ENCODE results near the gene CALML6.

The CALML6 gene

DNA sequence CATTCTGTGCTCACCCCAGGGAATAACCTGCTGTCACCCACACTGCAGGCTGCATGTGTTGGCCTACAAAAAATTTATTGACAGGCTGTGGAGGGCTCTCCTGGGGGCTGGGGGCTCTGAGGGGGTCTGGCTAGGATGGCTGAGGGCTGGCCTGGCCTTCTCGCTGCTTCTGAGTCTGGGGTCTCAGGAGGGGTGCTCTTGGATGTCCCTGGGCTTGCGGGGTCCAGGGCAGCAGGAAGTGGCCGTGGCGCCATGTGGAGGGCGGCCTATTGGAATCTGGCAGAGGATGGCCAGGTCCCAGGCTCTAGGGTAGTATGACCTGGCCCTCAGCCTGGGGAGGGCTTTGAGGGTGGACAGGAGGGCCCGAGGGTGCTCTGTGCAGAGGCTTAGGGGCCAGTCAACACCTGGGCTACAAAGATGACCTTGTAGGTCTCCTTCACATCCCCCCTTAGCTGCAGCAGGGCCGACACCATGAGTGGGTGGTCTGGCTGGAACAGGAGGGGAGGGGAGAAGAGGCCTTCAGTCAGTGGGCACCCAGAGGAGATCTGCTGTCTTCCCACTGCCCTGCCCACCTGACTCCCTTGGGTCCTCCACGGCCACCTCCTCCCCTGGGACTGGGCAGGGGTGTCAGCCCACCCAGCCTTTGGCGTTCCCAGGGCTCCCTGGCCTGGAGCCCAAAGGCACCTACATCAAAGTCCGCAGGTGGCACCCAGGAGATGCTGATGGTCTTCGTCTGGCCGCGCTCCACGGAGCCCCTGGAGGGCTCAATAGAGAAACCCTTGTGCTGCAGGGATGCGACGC is 7.0 kb downstream of the CALML6 start:
- DNase-seq (ENCODE audit: low spot score), result no peak
- H3K4me1 Mint-ChIP-seq (ENCODE audit: low read depth), result peaks cover 3% of the 10 kb centered on the region
- no peak overlapping the region for H3K27ac Mint-ChIP-seq
- H3K9me3 Mint-ChIP-seq, result no peaks in the 10 kb centered on the region
- peaks cover 4% of the 10 kb centered on the region for H3K27me3 Mint-ChIP-seq (ENCODE audit: low read depth)
- H3K4me3 Mint-ChIP-seq, result no peak overlapping the region
- no peaks in the 10 kb centered on the region for H3K36me3 Mint-ChIP-seq (ENCODE audit: low read depth)

GRCh38 chr1:1922702-1922955 is 7.6 kb downstream of the CALML6 start:
- no peak for DNase-seq (ENCODE audit: low spot score)
- Mint-ChIP-seq H3K9me3 (no peaks in the 10 kb centered on the region), H3K4me3 (no peak overlapping the region), H3K27me3 (ENCODE audit: low read depth) (peaks cover 2% of the 10 kb centered on the region), H3K27ac (no peak overlapping the region), H3K36me3 (ENCODE audit: low read depth) (no peaks in the 10 kb centered on the region), H3K4me1 (ENCODE audit: low read depth) (peaks cover 3% of the 10 kb centered on the region)

GRCh38 chr1:1922956-1923833 is 8.1 kb downstream of the CALML6 start:
- Mint-ChIP-seq H3K4me3 (no peak overlapping the region), H3K9me3 (no peaks in the 10 kb centered on the region), H3K4me1 (ENCODE audit: low read depth) (peaks cover 3% of the 10 kb centered on the region), H3K27ac (no peak overlapping the region), H3K27me3 (ENCODE audit: low read depth) (no peaks in the 10 kb centered on the region), H3K36me3 (ENCODE audit: low read depth) (no peaks in the 10 kb centered on the region)
- DNase-seq (ENCODE audit: low spot score), result no peak

GRCh38 chr1:1924386-1924785 is 9.3 kb downstream of the CALML6 start:
- no peak overlapping the region for H3K27ac Mint-ChIP-seq
- no peaks in the 10 kb centered on the region for H3K9me3 Mint-ChIP-seq
- H3K36me3 Mint-ChIP-seq (ENCODE audit: low read depth), result no peaks in the 10 kb centered on the region
- H3K4me1 Mint-ChIP-seq (ENCODE audit: low read depth), result peaks cover 2% of the 10 kb centered on the region
- DNase-seq (ENCODE audit: low spot score), result no peak
- no peak overlapping the region for H3K4me3 Mint-ChIP-seq
- H3K27me3 Mint-ChIP-seq (ENCODE audit: low read depth), result no peaks in the 10 kb centered on the region

DNA sequence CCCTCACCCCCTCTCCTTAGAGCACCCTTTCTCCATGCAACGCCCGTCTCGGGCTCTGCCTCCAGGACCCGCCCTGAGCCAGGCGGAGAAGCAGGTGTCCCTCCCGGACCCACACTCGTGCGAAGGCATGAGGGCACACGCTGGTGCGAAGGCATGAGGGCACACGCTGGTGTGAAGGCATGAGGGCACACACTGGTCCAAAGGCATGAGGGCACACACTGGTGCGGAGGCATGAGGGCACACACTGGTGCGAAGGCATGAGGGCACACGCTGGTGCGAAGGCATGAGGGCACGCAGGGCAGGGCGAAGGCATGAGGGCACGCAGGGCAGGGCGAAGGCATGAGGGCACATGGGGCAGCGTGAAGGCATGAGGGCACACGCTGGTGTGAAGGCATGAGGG is 9.8 kb downstream of the CALML6 start:
- Mint-ChIP-seq H3K4me3 (no peak overlapping the region), H3K27me3 (ENCODE audit: low read depth) (no peaks in the 10 kb centered on the region), H3K36me3 (ENCODE audit: low read depth) (no peaks in the 10 kb centered on the region), H3K4me1 (ENCODE audit: low read depth) (no peaks in the 10 kb centered on the region), H3K27ac (no peak overlapping the region), H3K9me3 (no peaks in the 10 kb centered on the region)
- no peak for DNase-seq (ENCODE audit: low spot score)

- H3K4me3 Mint-ChIP-seq, result no peak overlapping the region
- H3K27me3 Mint-ChIP-seq (ENCODE audit: low read depth), result no peaks in the 10 kb centered on the region
- no peak for DNase-seq (ENCODE audit: low spot score)
- no peaks in the 10 kb centered on the region for H3K4me1 Mint-ChIP-seq (ENCODE audit: low read depth)
- no peak overlapping the region for H3K27ac Mint-ChIP-seq
- H3K36me3 Mint-ChIP-seq (ENCODE audit: low read depth), result no peaks in the 10 kb centered on the region
- H3K9me3 Mint-ChIP-seq, result no peaks in the 10 kb centered on the region
These were observed 10.6 kb downstream of the CALML6 start for GRCh38 chr1:1925437-1926345.

DNA sequence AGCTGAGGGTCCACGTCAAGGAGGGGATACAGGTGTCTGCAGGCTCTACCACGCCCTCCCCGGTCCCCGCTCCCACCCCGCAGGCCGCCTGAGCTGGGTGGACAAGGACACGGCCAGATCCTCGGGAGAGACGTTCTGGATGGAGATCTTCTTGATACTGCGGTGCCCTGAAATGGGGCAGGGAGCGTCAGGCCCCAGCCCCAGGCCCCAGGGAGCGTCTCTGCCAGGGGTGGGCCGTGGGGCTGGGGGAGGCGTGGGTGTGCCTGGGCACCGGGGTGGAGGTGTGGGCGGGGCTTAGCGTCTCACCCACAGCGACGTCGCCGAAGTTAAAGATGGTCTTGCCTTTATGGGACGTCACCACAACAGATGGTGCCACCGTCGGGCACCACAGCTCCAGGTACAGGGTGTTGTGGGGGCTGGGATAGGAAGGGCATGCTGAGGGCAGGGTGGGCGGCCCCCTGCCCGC is 11.3 kb downstream of the CALML6 start:
- no peaks in the 10 kb centered on the region for H3K36me3 Mint-ChIP-seq (ENCODE audit: low read depth)
- no peaks in the 10 kb centered on the region for H3K9me3 Mint-ChIP-seq
- no peak overlapping the region for H3K27ac Mint-ChIP-seq
- DNase-seq (ENCODE audit: low spot score), result no peak
- no peaks in the 10 kb centered on the region for H3K27me3 Mint-ChIP-seq (ENCODE audit: low read depth)
- no peak overlapping the region for H3K4me3 Mint-ChIP-seq
- H3K4me1 Mint-ChIP-seq (ENCODE audit: low read depth), result no peaks in the 10 kb centered on the region

DNA sequence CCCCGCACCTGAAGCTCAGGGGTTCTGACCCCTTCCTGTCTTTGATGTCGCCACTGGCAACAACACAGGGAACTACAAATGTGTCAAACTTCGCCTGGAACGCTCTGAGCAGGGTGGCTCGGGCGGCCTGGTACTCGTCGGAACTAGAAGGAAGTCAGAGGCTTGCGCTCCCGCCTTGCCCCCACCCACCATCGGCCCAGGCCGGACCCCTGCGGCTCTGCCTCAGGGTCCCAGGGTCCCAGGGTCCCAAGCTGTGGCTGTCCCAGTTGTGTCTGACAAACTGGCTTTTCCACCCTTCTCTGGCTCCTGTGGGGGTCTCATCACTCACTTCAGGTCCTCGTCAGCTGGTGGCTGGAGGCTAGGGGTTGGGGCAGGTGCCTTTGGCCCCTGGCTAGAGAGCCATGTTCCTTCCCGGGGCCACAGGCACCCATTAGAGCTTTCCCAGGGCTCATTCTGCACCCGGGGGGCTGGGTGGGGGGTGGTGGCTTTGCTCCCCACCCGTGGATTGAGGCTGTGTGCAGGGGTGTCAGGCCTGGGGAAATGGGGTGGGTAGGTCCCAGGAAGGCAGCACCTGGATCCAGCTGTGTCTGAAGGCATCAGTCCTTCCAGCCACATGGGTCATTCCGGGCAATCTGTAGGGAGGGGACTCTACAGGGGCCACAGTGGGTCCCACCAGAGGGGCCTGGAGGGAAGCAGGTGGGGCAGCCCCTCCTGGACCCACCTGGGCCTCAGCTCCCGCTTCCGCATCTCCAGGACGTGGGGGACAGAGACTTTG is 12.0 kb downstream of the CALML6 start:
- H3K27me3 Mint-ChIP-seq (ENCODE audit: low read depth), result no peaks in the 10 kb centered on the region
- H3K4me3 Mint-ChIP-seq, result no peak overlapping the region
- no peaks in the 10 kb centered on the region for H3K36me3 Mint-ChIP-seq (ENCODE audit: low read depth)
- no peaks in the 10 kb centered on the region for H3K9me3 Mint-ChIP-seq
- H3K4me1 Mint-ChIP-seq (ENCODE audit: low read depth), result no peaks in the 10 kb centered on the region
- H3K27ac Mint-ChIP-seq, result no peak overlapping the region
- DNase-seq (ENCODE audit: low spot score), result no peak

- Mint-ChIP-seq H3K4me3 (no peak overlapping the region), H3K36me3 (ENCODE audit: low read depth) (no peaks in the 10 kb centered on the region), H3K27me3 (ENCODE audit: low read depth) (no peaks in the 10 kb centered on the region), H3K9me3 (no peaks in the 10 kb centered on the region), H3K27ac (no peak overlapping the region), H3K4me1 (ENCODE audit: low read depth) (no peaks in the 10 kb centered on the region)
- no peak for DNase-seq (ENCODE audit: low spot score)
These were observed 12.7 kb downstream of the CALML6 start for GRCh38 chr1:1927751-1928150.

- no peaks in the 10 kb centered on the region for H3K36me3 Mint-ChIP-seq (ENCODE audit: low read depth)
- no peaks in the 10 kb centered on the region for H3K27me3 Mint-ChIP-seq (ENCODE audit: low read depth)
- no peak for DNase-seq (ENCODE audit: low spot score)
- H3K4me1 Mint-ChIP-seq (ENCODE audit: low read depth), result no peaks in the 10 kb centered on the region
- H3K9me3 Mint-ChIP-seq, result peaks cover 2% of the 10 kb centered on the region
- no peak overlapping the region for H3K27ac Mint-ChIP-seq
- H3K4me3 Mint-ChIP-seq, result no peak overlapping the region
These were observed 13.4 kb downstream of the CALML6 start for GRCh38 chr1:1928231-1929101.

- Mint-ChIP-seq H3K27ac (no peak overlapping the region), H3K27me3 (ENCODE audit: low read depth) (no peaks in the 10 kb centered on the region), H3K4me3 (no peak overlapping the region), H3K9me3 (peaks cover 9% of the 10 kb centered on the region), H3K36me3 (ENCODE audit: low read depth) (peaks cover 2% of the 10 kb centered on the region), H3K4me1 (ENCODE audit: low read depth) (no peaks in the 10 kb centered on the region)
- no peak for DNase-seq (ENCODE audit: low spot score)
These were observed 14.1 kb downstream of the CALML6 start for GRCh38 chr1:1929102-1929638.

DNA sequence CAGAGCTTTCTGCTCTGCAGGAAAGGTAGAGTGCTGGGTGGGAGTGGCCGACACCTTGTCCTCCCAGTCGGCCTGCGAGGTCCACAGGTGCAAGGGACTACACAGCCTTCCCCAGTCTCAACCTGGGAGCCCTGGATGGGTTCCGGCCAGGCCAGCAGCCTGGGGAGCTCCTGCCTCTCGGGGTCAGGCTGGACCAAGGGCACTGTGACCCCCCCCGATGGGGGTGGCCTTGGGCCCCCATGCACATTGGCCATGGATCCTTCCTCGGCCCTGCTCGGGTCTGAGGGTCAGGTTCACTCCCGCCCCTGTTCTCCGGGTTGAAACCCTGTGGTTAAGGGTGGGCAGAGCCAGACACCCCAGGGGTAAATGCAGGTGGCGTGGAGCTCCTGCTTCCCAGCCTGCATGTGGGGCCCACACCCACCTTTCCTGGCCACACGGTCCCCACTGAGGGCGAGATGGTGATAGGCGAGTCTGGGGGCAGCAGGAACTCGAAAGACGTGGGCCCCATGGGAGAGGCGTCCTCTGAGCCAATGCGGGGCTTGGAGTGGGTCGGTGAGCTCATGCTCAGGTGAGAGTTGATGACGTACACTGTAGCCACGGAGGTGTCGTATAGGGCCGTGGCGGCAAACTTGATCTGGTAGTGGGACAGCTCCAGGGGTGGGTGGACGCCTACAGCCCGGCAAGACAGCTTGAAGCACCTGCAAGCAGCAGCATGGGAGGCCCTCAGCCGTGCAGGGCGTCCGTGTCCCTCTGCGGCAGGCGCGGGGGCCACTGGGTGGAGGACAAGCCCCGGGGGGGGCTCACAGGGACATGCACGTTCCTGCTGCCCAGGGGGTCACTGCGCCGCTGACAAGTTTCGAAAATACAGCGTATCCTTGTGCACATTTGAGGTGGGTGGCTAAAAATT is 14.8 kb downstream of the CALML6 start:
- Mint-ChIP-seq H3K27ac (no peak overlapping the region), H3K27me3 (ENCODE audit: low read depth) (no peaks in the 10 kb centered on the region)

More for the DNA sequence above, 14.8 kb downstream of the CALML6 start:
- H3K4me3 Mint-ChIP-seq, result no peak overlapping the region
- H3K9me3 Mint-ChIP-seq, result peaks cover 16% of the 10 kb centered on the region
- no peaks in the 10 kb centered on the region for H3K4me1 Mint-ChIP-seq (ENCODE audit: low read depth)
- H3K36me3 Mint-ChIP-seq (ENCODE audit: low read depth), result peaks cover 5% of the 10 kb centered on the region
- DNase-seq (ENCODE audit: low spot score), result no peak

Measured in T-helper 2 cell treated with Interferon-gamma antibody and Interleukin-4, amounts not matched to agents 5 μg/mL and 100 μg/mL, for 36 hours (primary cell).